ENCODE measurements around the gene FMNL2. TPM values are rescaled to one million over a fixed set of nuclear protein-coding genes. Genes with fewer than 3 reads are reported as not detected.
A peak's percentile ranks its signal among the peaks of the same experiment; 100 is the strongest.

Gene FMNL2
- total and polyA plus RNA-seq, 12 donors = 3.3 to 16.0 (median 4.5) TPM

DNA sequence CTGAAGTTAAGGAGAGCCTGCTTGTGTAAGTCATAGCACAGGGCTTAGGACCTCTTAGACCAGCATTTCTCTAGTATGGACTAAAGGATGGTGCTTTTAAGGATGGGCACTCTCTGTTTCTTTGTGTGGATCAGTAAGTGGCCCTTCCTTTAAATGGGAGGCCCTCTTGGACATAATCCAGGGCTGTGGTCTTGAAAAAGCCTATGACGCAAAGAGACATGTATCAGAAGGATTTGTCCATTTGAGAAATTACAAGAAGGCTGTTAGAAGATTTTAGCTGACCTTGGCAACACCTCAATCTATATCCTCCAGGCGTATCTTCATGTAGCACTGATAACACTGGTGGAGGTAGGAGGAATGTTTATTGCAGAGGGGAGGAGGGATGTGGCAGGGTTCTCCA, 303.1 kb downstream of the FMNL2 start:
- no peak for DNase-seq
- Histone ChIP-seq H3K36me3 (peaks cover 0 to 82% (median 13%) of the 10 kb centered on the region in 9 donors), H3K27me3 (no peaks in the 10 kb centered on the region), H3K4me3 (no peak overlapping the region), H3K27ac (no peak overlapping the region), H3K9me3 (no peaks in the 10 kb centered on the region), H3K4me1 (peaks cover 0 to 4% (median 0%) of the 10 kb centered on the region in 9 donors)
- 91 to 98% methylated on average over 2 of the region's 2 CpGs for WGBS, 2 donors
- TF ChIP-seq, protein P1, sequence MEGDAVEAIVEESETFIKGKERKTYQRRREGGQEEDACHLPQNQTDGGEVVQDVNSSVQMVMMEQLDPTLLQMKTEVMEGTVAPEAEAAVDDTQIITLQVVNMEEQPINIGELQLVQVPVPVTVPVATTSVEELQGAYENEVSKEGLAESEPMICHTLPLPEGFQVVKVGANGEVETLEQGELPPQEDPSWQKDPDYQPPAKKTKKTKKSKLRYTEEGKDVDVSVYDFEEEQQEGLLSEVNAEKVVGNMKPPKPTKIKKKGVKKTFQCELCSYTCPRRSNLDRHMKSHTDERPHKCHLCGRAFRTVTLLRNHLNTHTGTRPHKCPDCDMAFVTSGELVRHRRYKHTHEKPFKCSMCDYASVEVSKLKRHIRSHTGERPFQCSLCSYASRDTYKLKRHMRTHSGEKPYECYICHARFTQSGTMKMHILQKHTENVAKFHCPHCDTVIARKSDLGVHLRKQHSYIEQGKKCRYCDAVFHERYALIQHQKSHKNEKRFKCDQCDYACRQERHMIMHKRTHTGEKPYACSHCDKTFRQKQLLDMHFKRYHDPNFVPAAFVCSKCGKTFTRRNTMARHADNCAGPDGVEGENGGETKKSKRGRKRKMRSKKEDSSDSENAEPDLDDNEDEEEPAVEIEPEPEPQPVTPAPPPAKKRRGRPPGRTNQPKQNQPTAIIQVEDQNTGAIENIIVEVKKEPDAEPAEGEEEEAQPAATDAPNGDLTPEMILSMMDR (IDR thresholded peaks at IDR 0.05) = no peak
- intact Hi-C loops (cut with DNase I) = loop anchor here (5.0 to 10.0 kb wide), 7 partner anchors 303 to 606 kb away; partner anchors contain the start of genes STAM2 (in 3 of the 10) and FMNL2 (in 2 of the 10)
- ATAC-seq = no peak

DNA sequence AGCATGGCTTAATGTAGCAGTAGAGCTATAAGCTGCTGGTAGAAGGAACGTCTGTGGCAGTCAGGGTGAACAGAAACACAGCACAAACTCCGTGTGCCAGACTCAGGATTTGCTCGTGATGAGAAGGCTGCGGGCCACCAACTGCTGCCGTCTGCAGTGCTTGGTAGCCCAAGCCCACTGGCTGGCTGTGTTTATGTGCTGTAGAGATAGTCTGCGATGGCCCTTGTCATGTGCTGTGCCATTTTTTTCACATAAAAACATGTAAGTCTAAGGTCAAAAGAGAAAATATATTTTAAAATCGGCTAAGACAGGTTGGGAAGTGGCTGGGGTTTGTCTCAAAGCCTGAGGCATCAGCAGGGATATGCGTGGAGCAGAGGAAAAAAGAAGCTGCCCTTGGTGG, 303.6 kb downstream of the FMNL2 start:
- Histone ChIP-seq H3K4me1 (peaks cover 0 to 4% (median 0%) of the 10 kb centered on the region in 9 donors), H3K4me3 (no peak overlapping the region), H3K36me3 (peaks cover 0 to 82% (median 13%) of the 10 kb centered on the region in 9 donors), H3K9me3 (no peaks in the 10 kb centered on the region), H3K27me3 (no peaks in the 10 kb centered on the region), H3K27ac (no peak overlapping the region)
- DNase-seq (no peak), ATAC-seq (no peak)
- TF ChIP-seq, protein P1 (IDR thresholded peaks at IDR 0.05) = no peak
- intact Hi-C loops (cut with DNase I) = loop anchor here (5.0 to 10.0 kb wide), 7 partner anchors 304 to 606 kb away; partner anchors contain the start of genes STAM2 (in 3 of the 10) and FMNL2 (in 2 of the 10)
- WGBS, 2 donors = 80% methylated on average over 8 of the region's 8 CpGs

DNA sequence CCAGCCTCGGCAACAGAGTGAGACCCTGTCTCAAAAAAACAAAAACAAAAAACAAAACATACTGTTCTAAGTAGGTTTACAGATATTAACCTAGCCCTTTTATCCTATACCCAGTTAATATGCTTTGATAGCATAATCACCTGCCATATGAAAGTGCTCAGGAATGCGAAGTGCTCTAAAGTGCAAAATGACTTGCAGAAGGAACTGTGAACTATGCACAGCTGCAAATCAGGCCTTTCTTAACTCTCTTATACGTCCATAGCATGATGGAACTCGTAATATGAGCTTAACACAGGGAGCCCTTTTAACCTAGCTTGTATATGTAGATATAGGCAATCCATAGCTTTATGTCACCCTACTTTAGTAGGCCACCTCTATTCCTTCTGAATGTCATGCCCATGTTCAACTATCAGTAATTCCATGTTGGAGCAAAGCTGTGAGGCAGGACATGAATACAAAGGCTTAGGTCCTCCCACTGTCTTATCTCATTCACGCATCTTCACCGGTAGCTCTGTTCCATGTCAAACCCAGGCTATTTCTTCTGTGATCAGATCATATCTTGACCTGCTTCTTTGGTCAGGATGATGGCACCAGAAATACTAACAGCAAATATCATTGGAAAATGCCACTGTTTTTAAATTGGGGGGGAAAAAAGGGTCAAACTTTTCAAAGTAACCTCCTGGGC, 309.4 kb downstream of the FMNL2 start:
- Histone ChIP-seq H3K4me1 (peaks cover 0 to 25% (median 15%) of the 10 kb centered on the region in 9 donors), H3K36me3 (peaks cover 0 to 83% (median 17%) of the 10 kb centered on the region in 9 donors), H3K9me3 (no peaks in the 10 kb centered on the region), H3K4me3 (no peak overlapping the region), H3K27ac (no peak overlapping the region), H3K27me3 (no peaks in the 10 kb centered on the region)
- ATAC-seq (no peak), DNase-seq (no peak)
- intact Hi-C loops (cut with DNase I) = no loop called here
- TF ChIP-seq, protein P1 (IDR thresholded peaks at IDR 0.05) = no peak
- WGBS, 2 donors = 92 to 95% methylated on average over 6 of the region's 6 CpGs

DNA sequence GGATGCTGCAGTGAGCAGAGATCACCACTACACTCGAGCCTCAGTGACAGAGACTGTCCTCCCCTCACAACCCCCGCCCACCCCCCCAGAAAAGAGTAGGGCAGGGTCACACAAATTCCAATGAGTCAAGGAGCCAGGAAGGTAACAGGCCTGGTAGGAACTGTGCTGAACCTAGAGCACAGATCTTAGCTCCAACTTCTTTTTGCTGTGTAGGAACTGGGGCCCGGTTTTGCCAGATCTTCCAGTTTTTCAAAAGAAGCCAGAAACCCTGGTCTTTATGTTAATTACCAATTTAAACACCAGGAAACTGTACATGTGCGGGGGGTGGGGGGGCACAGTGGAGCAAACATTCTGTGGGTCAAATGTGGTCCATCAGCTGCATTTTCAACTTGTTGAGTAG, 311.3 kb downstream of the FMNL2 start:
- Histone ChIP-seq H3K27ac (no peak overlapping the region), H3K9me3 (no peaks in the 10 kb centered on the region), H3K4me3 (no peak overlapping the region), H3K27me3 (no peaks in the 10 kb centered on the region), H3K4me1 (peaks cover 0 to 25% (median 15%) of the 10 kb centered on the region in 9 donors), H3K36me3 (peaks cover 0 to 78% (median 4%) of the 10 kb centered on the region in 9 donors)
- intact Hi-C loops (cut with DNase I) = no loop called here
- TF ChIP-seq, protein P1 (IDR thresholded peaks at IDR 0.05) = no peak
- DNase-seq = no peak
- WGBS, 2 donors = 69 to 71% methylated on average over 4 of the region's 4 CpGs
- ATAC-seq = peak in 1 of 8 donors; percentile 29
